SK-N-MC (cell line): Measurements from ENCODE around the gene CELF1.

ENCODE experiments used
- DNase-seq: peaks from one replicate; pipeline ENCODE4 v3.0.0-alpha.2; 2011; ENCODE audit warnings: low read depth, low spot score
- H3K27ac ChIP-seq: fragments of 200-600 bp; sonication (generic); 2 replicates; pipeline ENCODE4 v1.5.1; 2016; ENCODE audit warnings: mixed run types
- H3K36me3 ChIP-seq: fragments of 200-600 bp; sonication (generic); 2 replicates; pipeline ENCODE4 v1.6.1; 2017; ENCODE audit warnings: antibody characterized with exemption, low read length, mixed read lengths; ENCODE audit not compliant: insufficient read depth
- H3K4me3 ChIP-seq: fragments of 200-600 bp; sonication (generic); 2 replicates; pipeline ENCODE4 v1.5.1; 2016
- H3K9ac ChIP-seq: fragments of 200-600 bp; sonication (generic); 2 replicates; pipeline ENCODE4 v1.8.0; 2017; ENCODE audit warnings: mixed run types, mixed read lengths; ENCODE audit not compliant: insufficient read length
- H3K9me3 ChIP-seq: fragments of 200-600 bp; sonication (generic); 2 replicates; pipeline ENCODE4 v1.6.1; 2017; ENCODE audit warnings: low read depth, mild to moderate bottlenecking, antibody characterized with exemption, low read length, moderate library complexity, mixed read lengths
- EZH2 ChIP-seq: fragments of 200-600 bp; sonication (generic); IDR thresholded peaks from one replicate; pipeline ENCODE4 v1.6.1; 2017; ENCODE audit warnings: antibody characterized with exemption
- FOXP2 ChIP-seq: optimal IDR thresholded peaks from 2 replicates; pipeline ENCODE3; 2011; ENCODE audit warnings: mild to moderate bottlenecking, moderate library complexity; ENCODE audit not compliant: insufficient read depth; ENCODE audit errors: extremely low read length, control extremely low read depth
- POLR2AphosphoS5 ChIP-seq: IDR thresholded peaks from 2 replicates; pipeline ENCODE4 v1.6.1; 2012; ENCODE audit warnings: mild to moderate bottlenecking, low read depth, low read length, borderline replicate concordance

The CELF1 gene

GRCh38 chr11:47440054-47440476 is 112.9 kb downstream of the CELF1 start:
- no peak for DNase-seq
- TF ChIP-seq EZH2 (no peak), FOXP2 (no peak), POLR2AphosphoS5 (no peak)

GRCh38 chr11:47438721-47439120 is 114.2 kb downstream of the CELF1 start:
- no peak overlapping the region for H3K4me3 ChIP-seq
- no peak overlapping the region for H3K27ac ChIP-seq
- TF ChIP-seq FOXP2 = no peak
- no peak for TF ChIP-seq EZH2
- no peak for TF ChIP-seq POLR2AphosphoS5
- no peaks in the 10 kb centered on the region for H3K9me3 ChIP-seq
- H3K9ac ChIP-seq = no peak overlapping the region
- DNase-seq = no peak
- no peaks in the 10 kb centered on the region for H3K36me3 ChIP-seq

More at GRCh38 chr11:47440054-47440476, 112.9 kb downstream of the CELF1 start:
- no peak overlapping the region for H3K27ac ChIP-seq
- H3K36me3 ChIP-seq = no peaks in the 10 kb centered on the region
- H3K4me3 ChIP-seq = no peak overlapping the region
- H3K9ac ChIP-seq = no peak overlapping the region
- no peaks in the 10 kb centered on the region for H3K9me3 ChIP-seq

- Histone ChIP-seq H3K9me3 (no peaks in the 10 kb centered on the region), H3K9ac (no peak overlapping the region), H3K36me3 (no peaks in the 10 kb centered on the region), H3K27ac (no peak overlapping the region), H3K4me3 (no peak overlapping the region)
- no peak for TF ChIP-seq EZH2
- DNase-seq = no peak
Observed at GRCh38 chr11:47437746-47438418, 115.0 kb downstream of the CELF1 start.

GRCh38 chr11:47437218-47437745 is 115.7 kb downstream of the CELF1 start:
- TF ChIP-seq FOXP2 (no peak), EZH2 (no peak), POLR2AphosphoS5 (no peak)
- H3K27ac ChIP-seq = no peak overlapping the region
- H3K4me3 ChIP-seq = no peak overlapping the region
- no peaks in the 10 kb centered on the region for H3K9me3 ChIP-seq
- DNase-seq = no peak
- no peak overlapping the region for H3K9ac ChIP-seq
- H3K36me3 ChIP-seq = no peaks in the 10 kb centered on the region

- H3K36me3 ChIP-seq = no peaks in the 10 kb centered on the region
- no peak for DNase-seq
- no peak overlapping the region for H3K4me3 ChIP-seq
- TF ChIP-seq POLR2AphosphoS5 (no peak), FOXP2 (no peak), EZH2 (no peak)
- no peaks in the 10 kb centered on the region for H3K9me3 ChIP-seq
- H3K27ac ChIP-seq = no peak overlapping the region
- H3K9ac ChIP-seq = no peak overlapping the region
Observed at GRCh38 chr11:47436726-47437125, 116.2 kb downstream of the CELF1 start.

GRCh38 chr11:47435687-47436086 is 117.2 kb downstream of the CELF1 start:
- Histone ChIP-seq H3K9ac (no peak overlapping the region), H3K4me3 (no peak overlapping the region), H3K27ac (no peak overlapping the region), H3K9me3 (no peaks in the 10 kb centered on the region), H3K36me3 (no peaks in the 10 kb centered on the region)
- no peak for DNase-seq
- TF ChIP-seq FOXP2 = no peak
- TF ChIP-seq EZH2 = no peak

GRCh38 chr11:47434011-47434786 is 118.7 kb downstream of the CELF1 start:
- no peak for DNase-seq
- no peaks in the 10 kb centered on the region for H3K9me3 ChIP-seq
- H3K27ac ChIP-seq = no peak overlapping the region
- H3K4me3 ChIP-seq = no peak overlapping the region
- no peaks in the 10 kb centered on the region for H3K36me3 ChIP-seq
- no peak for TF ChIP-seq FOXP2
- TF ChIP-seq POLR2AphosphoS5 = no peak
- TF ChIP-seq EZH2 = no peak
- no peak overlapping the region for H3K9ac ChIP-seq

- DNase-seq = no peak
- H3K9me3 ChIP-seq = no peaks in the 10 kb centered on the region
- TF ChIP-seq EZH2 (no peak), FOXP2 (no peak), POLR2AphosphoS5 (no peak)
- no peak overlapping the region for H3K9ac ChIP-seq
- no peak overlapping the region for H3K27ac ChIP-seq
- H3K36me3 ChIP-seq = no peaks in the 10 kb centered on the region
- H3K4me3 ChIP-seq = no peak overlapping the region
Observed at GRCh38 chr11:47433157-47433556, 119.8 kb downstream of the CELF1 start.
